Stimulated activated memory B cell treated with anti-CD40 and anti-IgM and Interleukin-4, amounts not matched to agents 10 μg/mL and 1 μg/mL and 100 μg/mL, for 72 hours (primary cell): ENCODE measurements around the gene TBL3.

Source experiments
- ATAC-seq: fragments of 150-1000 bp; cut with Tn5 transposase; 2 replicates; pipeline ENCODE4 v1.10.0; 2021
- H3K27ac Mint-ChIP-seq: one replicate; pipeline ENCODE4 v1.8.0; 2022; ENCODE audit warnings: mild to moderate bottlenecking, mixed read lengths
- H3K27me3 Mint-ChIP-seq: one replicate; pipeline ENCODE4 v1.8.0; 2022; ENCODE audit warnings: mixed read lengths
- H3K36me3 Mint-ChIP-seq: one replicate; pipeline ENCODE4 v1.8.0; 2022; ENCODE audit warnings: mixed read lengths
- H3K4me1 Mint-ChIP-seq: one replicate; pipeline ENCODE4 v1.8.0; 2022; ENCODE audit warnings: mixed read lengths
- H3K4me3 Mint-ChIP-seq: one replicate; pipeline ENCODE4 v1.8.0; 2022; ENCODE audit warnings: mild to moderate bottlenecking, moderate library complexity, mixed read lengths
- H3K9me3 Mint-ChIP-seq: one replicate; pipeline ENCODE4 v1.8.0; 2022; ENCODE audit warnings: mixed read lengths

Gene TBL3

DNA sequence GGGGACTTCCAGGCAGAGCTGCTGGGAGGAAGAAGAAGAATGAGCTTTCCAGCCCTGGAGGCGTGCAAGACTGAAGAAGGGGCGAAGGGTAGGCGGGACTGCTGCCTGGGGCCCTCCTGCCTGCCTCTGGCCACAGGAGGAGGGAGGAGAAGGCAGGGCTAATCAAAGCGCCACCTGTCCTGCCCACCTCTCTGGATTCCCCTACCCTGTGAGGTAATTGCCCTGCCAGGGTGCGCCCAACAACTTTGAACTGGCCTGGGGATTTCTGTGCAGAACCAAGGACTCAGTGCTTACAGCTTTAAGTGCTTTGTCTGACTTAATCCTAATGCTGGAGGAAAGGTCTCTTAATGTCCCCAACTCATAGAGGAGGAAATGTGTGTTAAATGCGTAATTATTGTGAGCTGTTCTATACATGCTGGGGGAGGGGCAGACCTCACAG is 9.6 kb downstream of the TBL3 start, which contains the start of gene NOXO1:
TSS of gene NOXO1 (minus strand) at position 72 of the 439 bp plus-strand sequence. CDS start 290 bp downstream, outside the sequence.
- H3K4me1 Mint-ChIP-seq, result peaks cover 56% of the 10 kb centered on the region
- H3K27me3 Mint-ChIP-seq, result peaks cover 42% of the 10 kb centered on the region
- ATAC-seq, result peak; percentile 25
- H3K27ac Mint-ChIP-seq, result no peak within 1 kb of the TSS
- peaks cover 30% of the 10 kb centered on the region for H3K36me3 Mint-ChIP-seq
- H3K9me3 Mint-ChIP-seq, result no peaks in the 10 kb centered on the region
- no peak within 1 kb of the TSS for H3K4me3 Mint-ChIP-seq

DNA sequence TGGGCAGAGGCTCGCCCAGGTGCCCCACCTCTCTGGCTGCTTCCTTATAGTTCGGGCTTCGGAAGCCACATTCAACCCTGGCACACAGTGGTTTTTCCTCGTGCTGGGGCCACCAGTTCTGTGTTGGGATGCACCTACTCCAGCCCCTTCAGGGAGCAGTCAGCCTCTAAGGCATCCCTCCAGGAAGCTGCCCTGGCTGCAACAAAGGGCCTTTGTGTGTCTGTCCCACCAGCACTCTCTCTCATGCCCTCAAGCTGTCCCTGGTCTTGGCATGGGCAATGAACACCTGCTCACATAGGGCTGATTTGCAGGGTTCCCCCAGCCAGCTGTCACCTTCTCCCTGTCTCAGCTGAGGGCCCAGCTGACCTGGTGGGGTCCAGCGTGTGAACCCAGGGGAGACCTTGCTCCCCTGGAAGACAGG is 10.2 kb downstream of the TBL3 start:
- Mint-ChIP-seq H3K4me3 (no peak overlapping the region), H3K4me1 (peaks cover 62% of the 10 kb centered on the region), H3K9me3 (no peaks in the 10 kb centered on the region), H3K36me3 (peaks cover 30% of the 10 kb centered on the region), H3K27me3 (peaks cover 41% of the 10 kb centered on the region), H3K27ac (no peak overlapping the region)
- ATAC-seq, result no peak

DNA sequence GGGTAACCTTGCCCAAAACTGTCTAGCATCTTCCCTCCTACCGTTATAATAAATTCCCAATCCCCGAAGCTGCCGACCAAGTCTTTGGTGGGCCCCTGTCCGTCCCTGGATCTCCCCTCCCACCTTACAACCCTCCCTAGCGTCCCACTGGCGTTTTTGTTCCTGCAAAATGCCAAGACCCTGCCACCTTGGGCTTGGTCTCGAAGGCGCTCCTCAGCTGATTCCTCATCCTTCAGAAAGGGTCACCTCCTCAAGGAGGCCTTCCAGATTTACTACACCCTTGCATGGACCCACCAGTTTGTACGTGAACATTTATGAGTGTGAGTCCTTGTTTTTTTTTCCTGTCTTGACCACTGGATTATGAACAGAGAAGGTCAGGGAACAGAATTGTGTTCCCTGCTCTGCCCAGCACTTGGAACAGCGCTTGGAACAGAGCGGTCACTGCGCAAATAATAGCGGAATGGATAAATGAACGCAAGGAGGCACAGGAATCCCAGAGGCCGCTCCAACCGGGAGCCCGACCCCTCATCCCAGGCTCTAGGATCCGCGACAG is 11.2 kb downstream of the TBL3 start:
- peaks cover 63% of the 10 kb centered on the region for H3K4me1 Mint-ChIP-seq
- peaks cover 26% of the 10 kb centered on the region for H3K36me3 Mint-ChIP-seq
- H3K9me3 Mint-ChIP-seq, result no peaks in the 10 kb centered on the region
- peaks cover 41% of the 10 kb centered on the region for H3K27me3 Mint-ChIP-seq
- ATAC-seq, result no peak
- peak overlapping the region; percentile 27 for H3K4me3 Mint-ChIP-seq
- H3K27ac Mint-ChIP-seq, result peak overlapping the region; percentile 72

DNA sequence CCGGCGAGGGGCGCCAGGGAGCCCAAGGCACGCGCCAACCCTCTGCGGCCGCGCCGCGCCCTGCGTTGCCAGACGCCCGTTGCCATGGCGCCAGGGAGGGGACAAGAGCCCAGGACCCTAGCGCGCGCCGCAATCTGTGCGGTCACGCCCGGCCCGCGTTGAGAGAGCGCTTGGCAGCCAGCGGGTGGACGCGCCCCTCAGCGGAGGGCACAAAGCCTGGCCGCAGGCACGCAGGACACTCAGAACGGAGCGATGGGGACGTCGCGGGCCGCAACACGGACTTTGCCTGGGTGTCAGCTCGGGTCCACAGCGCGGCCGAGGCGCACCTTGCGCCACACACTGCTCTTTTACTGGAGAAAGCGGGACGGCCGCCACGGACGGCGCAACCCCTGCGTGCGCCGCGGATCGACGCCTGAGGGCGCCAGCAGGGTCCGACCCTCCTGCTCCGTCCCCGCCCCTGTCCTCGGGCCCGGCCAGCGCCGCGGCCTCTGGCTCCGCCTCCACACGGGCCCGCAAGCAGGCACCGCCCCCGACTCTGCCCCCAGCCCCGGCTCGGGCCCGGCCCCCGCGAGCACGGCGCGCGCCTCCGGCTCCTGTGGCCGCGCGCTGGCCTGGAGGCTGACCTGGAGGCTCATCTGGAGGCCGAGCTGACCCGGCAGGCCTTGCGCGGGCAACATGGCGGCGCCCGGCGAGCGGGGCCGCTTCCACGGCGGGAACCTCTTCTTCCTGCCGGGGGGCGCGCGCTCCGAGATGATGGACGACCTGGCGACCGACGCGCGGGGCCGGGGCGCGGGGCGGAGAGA is 11.9 kb downstream of the TBL3 start, which contains the start of gene GFER:
TSS of gene GFER (plus strand) at position 650 of the 803 bp plus-strand sequence. CDS start at position 676, 26 bp downstream.
- H3K27me3 Mint-ChIP-seq, result peaks cover 36% of the 10 kb centered on the region
- H3K9me3 Mint-ChIP-seq, result no peaks in the 10 kb centered on the region
- H3K36me3 Mint-ChIP-seq, result peaks cover 21% of the 10 kb centered on the region
- H3K4me1 Mint-ChIP-seq, result peaks cover 63% of the 10 kb centered on the region
- H3K4me3 Mint-ChIP-seq, result peak within 1 kb of the TSS; percentile 78
- peak; percentile 93 for ATAC-seq
- H3K27ac Mint-ChIP-seq, result peak within 1 kb of the TSS; percentile 72

DNA sequence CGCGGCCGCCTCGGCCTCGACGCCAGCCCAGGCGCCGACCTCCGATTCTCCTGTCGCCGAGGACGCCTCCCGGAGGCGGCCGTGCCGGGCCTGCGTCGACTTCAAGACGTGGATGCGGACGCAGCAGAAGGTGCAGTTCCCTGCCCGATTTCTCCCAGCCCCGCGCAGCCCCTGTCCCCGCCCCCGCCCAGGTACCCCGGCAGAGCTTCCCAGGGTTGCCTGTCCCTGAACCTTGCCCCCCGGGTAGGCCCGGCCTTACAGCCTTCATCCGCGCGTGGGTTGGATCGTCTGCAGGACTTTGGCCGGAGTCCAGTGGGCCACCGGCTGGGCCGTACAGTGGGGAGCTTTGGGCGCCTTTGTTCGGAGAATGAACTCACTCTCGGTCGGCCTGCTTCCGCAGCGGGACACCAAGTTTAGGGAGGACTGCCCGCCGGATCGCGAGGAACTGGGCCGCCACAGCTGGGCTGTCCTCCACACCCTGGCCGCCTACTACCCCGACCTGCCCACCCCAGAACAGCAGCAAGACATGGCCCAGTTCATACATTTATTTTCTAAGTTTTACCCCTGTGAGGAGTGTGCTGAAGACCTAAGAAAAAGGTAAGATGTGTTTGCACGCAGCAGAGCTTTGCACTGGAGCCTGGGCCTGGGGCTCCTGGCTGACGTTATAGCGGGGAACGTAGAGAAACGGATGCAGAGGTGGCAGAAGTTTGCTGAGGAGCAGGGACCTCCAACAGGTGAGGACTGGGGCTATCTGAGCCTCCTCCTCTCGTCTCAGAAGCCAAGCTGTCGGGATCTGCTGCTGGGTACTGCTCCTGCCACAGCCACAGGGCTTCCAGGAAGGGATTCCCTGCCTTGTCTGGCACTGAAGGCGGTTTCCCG is 12.7 kb downstream of the TBL3 start:
- Mint-ChIP-seq H3K4me1 (peaks cover 65% of the 10 kb centered on the region), H3K4me3 (peak overlapping the region; percentile 78), H3K27me3 (peaks cover 32% of the 10 kb centered on the region), H3K36me3 (peaks cover 18% of the 10 kb centered on the region), H3K27ac (peak overlapping the region; percentile 72), H3K9me3 (no peaks in the 10 kb centered on the region)
- peak; percentile 6 for ATAC-seq

DNA sequence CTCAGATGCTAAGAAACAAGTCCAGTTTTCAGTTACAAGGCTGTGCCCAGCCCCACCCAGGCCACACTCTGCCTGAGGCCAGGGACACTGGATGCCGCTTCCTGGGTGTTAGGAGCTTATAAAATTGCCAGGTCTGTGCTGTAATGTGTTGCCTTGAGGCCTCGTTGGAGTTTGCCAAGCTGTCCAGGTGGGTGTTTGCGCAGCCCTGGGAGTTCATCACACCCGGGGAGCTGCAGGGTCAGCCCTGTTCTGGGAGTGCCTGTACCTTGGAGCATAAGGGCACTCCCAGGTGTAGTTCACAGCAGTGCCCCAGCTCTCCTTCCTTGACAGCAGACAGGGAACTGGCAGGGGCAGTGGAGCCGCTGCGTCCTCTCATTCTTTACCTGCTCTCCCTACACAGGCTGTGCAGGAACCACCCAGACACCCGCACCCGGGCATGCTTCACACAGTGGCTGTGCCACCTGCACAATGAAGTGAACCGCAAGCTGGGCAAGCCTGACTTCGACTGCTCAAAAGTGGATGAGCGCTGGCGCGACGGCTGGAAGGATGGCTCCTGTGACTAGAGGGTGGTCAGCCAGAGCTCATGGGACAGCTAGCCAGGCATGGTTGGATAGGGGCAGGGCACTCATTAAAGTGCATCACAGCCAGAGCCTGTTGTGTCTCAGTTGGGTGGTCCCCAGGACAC is 13.8 kb downstream of the TBL3 start:
- Mint-ChIP-seq H3K4me3 (peak overlapping the region; percentile 78), H3K9me3 (no peaks in the 10 kb centered on the region), H3K27me3 (peaks cover 27% of the 10 kb centered on the region), H3K36me3 (peaks cover 18% of the 10 kb centered on the region), H3K27ac (peak overlapping the region; percentile 72), H3K4me1 (peaks cover 60% of the 10 kb centered on the region)
- ATAC-seq, result no peak

DNA sequence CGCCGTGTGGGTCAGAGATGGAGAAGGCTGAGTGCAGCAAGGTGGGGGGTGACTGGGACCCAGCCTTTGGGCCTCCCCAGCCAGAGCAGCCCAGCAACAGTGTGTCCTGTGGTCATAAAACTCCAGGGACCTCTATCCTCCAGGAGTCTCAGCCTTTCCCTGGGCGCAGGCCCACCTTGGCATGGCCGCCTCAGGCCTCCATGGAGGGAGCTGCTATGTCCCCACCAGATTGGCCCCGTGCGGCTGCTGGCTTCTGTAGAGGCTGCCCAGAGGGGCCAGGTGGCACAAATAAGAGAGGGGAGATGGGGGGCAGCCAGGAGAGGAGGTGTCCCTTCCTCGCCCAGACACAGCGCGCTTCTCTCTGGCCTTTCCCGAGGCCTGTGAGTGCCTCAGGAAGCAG is 15.3 kb downstream of the TBL3 start:
- Mint-ChIP-seq H3K27ac (peak overlapping the region; percentile 12), H3K27me3 (peaks cover 12% of the 10 kb centered on the region), H3K4me3 (no peak overlapping the region), H3K4me1 (peaks cover 56% of the 10 kb centered on the region), H3K36me3 (peaks cover 18% of the 10 kb centered on the region), H3K9me3 (no peaks in the 10 kb centered on the region)
- no peak for ATAC-seq

DNA sequence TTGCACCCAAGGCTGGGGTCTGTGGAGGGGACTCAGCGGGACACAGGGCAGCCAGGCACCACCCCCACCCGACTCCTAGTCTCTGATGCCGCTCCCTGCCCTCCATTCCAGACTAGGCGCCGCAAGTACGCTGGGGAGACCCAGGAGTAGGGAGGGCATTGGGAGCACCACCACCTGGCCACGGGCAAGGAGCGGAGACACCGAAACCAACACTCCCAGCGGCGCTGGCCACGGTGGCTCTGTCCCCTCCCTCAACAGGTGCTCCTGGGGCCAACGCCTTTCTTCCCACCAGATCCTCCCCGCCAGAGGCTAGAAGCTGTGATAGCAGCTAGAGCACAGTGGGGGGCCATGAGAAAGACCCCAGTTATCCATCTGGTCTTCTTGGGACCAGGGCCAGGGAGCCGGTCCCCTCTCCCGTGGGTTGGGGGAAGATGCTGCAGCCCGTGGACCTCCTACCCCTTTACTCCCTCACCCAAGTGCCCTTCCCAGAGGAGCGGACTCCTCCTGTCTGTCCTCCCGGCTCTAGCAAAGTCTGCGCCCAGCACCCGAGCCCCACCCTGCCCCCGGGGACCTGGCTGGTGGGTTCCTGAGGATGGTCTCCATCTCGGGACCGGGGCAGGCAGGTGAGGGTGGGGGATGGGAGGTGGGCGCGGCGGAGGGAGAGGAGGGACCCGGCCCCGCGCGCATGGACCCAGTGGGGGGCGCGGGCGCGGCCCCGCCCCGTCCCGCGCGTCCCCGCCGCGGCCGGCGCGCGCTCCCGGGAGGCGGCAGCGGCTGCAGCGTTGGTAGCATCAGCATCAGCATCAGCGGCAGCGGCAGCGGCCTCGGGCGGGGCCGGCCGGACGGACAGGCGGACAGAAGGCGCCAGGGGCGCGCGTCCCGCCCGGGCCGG is 17.6 kb downstream of the TBL3 start, which contains the start of gene SYNGR3:
TSS of gene SYNGR3 (plus strand) at position 762 of the 892 bp plus-strand sequence. CDS start 133 bp downstream, outside the sequence.
- no peak for ATAC-seq
- no peaks in the 10 kb centered on the region for H3K9me3 Mint-ChIP-seq
- H3K27ac Mint-ChIP-seq, result peak within 1 kb of the TSS; percentile 95
- H3K36me3 Mint-ChIP-seq, result peaks cover 18% of the 10 kb centered on the region
- no peaks in the 10 kb centered on the region for H3K27me3 Mint-ChIP-seq
- H3K4me3 Mint-ChIP-seq, result peak within 1 kb of the TSS; percentile 91
- peaks cover 58% of the 10 kb centered on the region for H3K4me1 Mint-ChIP-seq

DNA sequence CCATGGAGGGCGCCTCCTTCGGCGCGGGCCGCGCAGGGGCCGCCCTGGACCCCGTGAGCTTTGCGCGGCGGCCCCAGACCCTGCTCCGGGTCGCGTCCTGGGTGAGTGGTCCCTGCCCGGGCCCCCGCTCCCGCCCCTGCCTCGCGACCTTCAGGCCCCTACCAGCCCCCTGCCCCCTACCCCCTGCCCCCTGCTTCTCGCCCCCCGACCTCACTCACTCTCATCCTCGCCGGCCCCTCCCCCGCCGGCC is 18.2 kb downstream of the TBL3 start:
- Mint-ChIP-seq H3K36me3 (peaks cover 18% of the 10 kb centered on the region), H3K4me1 (peaks cover 52% of the 10 kb centered on the region), H3K4me3 (peak overlapping the region; percentile 91), H3K27ac (peak overlapping the region; percentile 95), H3K27me3 (no peaks in the 10 kb centered on the region), H3K9me3 (no peaks in the 10 kb centered on the region)
- ATAC-seq, result no peak

DNA sequence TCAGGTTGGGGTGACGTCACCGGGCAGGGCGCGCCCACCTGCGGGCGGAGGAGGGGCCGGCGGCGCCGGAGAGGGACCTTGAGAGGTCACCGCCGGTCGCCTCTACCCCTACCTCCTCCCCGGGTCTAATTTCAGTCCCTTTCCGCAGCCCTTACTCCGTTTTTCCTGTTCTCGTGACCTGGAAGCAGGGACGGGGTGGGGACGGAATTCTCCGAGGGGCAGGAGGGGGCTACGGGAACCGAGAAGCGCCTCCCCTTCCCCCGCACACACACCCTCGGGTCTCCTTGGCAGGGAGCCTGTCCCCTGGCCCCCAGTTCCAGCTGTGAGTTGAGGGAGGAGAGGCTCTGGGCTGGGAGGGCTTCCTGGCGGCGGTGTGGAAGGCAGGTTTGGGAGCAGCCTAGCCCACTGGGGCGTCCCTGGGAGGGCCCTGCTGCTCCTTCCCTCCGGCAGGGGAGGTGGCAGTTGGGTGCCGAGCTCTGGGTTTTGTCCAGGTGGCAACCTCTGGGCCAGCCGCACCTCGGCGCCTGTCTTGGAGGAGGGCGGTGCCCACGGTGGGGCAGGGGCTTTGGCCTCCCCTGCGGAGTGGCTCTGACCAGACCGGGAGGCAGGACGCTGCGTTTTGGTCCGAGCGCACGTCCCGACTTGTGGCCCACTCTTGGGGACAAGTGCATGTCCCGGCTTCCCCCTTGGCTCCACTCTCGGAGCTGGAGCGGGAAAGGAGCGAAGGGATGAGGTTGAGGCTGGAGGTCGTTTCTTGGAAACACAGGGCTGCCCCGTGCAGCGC is 18.7 kb downstream of the TBL3 start:
- H3K36me3 Mint-ChIP-seq, result peaks cover 22% of the 10 kb centered on the region
- peak; percentile 28 for ATAC-seq
- peaks cover 47% of the 10 kb centered on the region for H3K4me1 Mint-ChIP-seq
- no peaks in the 10 kb centered on the region for H3K27me3 Mint-ChIP-seq
- H3K27ac Mint-ChIP-seq, result peak overlapping the region; percentile 95
- no peaks in the 10 kb centered on the region for H3K9me3 Mint-ChIP-seq
- H3K4me3 Mint-ChIP-seq, result peak overlapping the region; percentile 91

DNA sequence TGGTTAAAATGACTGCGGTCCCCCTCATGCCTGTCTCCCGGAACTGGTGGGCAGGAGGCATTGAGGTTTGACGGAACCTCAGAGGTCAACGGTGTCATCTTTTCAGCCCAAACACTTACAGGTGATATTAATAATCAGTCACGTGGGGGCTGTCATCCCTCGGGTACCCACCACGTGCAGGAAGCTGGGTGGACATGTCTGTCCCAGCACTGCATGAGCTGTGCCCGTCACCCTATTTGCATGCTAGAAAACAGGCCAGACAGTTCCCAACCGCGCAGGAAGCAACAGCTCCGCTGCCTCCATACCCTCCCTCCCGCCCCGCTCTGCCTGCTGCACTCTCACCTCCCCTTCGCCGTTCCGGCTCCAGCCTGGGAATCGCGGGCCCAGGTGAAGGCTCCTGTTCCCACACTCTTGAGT is 19.3 kb downstream of the TBL3 start:
- Mint-ChIP-seq H3K4me3 (peak overlapping the region; percentile 91), H3K36me3 (peaks cover 26% of the 10 kb centered on the region), H3K9me3 (no peaks in the 10 kb centered on the region), H3K27ac (peak overlapping the region; percentile 95), H3K27me3 (no peaks in the 10 kb centered on the region), H3K4me1 (peaks cover 42% of the 10 kb centered on the region)
- peak; percentile 84 for ATAC-seq

DNA sequence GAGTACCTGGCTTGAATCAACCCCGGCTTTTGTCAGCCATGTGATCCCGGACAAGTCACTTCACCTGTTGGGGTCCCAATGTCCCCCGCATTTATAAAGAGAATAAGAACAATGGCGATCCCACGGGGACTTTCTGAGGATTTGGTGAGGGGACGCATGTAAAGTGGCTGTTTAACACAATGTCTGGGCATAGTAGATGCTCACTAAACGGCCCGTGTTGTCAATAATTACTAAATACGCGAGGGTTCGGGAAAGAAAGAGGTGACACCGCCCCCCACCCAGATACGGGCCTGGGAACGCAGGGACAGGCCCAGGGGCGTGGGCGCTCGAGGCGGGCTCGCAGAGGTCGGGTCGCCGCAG is 19.7 kb downstream of the TBL3 start:
- Mint-ChIP-seq H3K4me3 (peak overlapping the region; percentile 91), H3K36me3 (peaks cover 23% of the 10 kb centered on the region), H3K27ac (peak overlapping the region; percentile 95), H3K4me1 (peaks cover 38% of the 10 kb centered on the region), H3K27me3 (no peaks in the 10 kb centered on the region), H3K9me3 (no peaks in the 10 kb centered on the region)
- no peak for ATAC-seq

DNA sequence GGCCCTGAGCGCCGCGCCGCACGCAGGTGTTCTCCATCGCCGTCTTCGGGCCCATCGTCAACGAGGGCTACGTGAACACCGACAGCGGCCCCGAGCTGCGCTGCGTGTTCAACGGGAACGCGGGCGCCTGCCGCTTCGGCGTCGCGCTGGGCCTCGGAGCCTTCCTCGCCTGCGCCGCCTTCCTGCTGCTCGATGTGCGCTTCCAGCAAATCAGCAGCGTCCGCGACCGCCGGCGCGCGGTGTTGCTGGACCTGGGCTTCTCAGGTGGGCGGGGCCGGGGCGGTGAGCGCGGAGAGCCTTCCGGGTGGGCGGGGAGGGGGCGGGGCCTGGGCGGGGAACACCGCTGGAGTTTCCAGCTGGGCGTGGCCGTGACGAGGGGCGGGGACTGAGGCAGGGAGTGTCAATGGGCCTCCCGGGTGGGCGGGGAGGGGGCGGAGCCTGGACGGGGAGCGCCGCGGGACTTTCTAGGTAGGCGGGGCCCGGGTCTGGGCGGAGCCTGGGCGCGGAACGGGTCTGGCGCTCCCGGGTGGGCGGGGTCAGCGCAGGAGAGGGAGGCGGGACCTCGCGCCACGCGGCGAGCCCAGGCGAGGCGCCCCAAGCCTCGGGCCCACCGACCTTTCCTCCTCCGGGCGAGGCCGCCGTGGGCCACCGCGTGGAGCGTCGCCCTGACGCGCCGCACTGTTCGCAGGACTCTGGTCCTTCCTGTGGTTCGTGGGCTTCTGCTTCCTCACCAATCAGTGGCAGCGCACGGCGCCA is 20.3 kb downstream of the TBL3 start:
- peaks cover 33% of the 10 kb centered on the region for H3K4me1 Mint-ChIP-seq
- H3K36me3 Mint-ChIP-seq, result peaks cover 18% of the 10 kb centered on the region
- H3K27ac Mint-ChIP-seq, result peak overlapping the region; percentile 95
- no peaks in the 10 kb centered on the region for H3K9me3 Mint-ChIP-seq
- ATAC-seq, result peak; percentile 72
- no peaks in the 10 kb centered on the region for H3K27me3 Mint-ChIP-seq
- peak overlapping the region; percentile 91 for H3K4me3 Mint-ChIP-seq
